ENCODE results near the gene CST5.

- no peak for TF ChIP-seq PATZ1 (CRISPR knock-in tag; IDR thresholded peaks at IDR 0.05; ENCODE audit: borderline replicate concordance)
- no peak for TF ChIP-seq GLIS3 (CRISPR knock-in tag; IDR thresholded peaks at IDR 0.05)
- no peak for TF ChIP-seq ZFP3 (CRISPR knock-in tag; IDR thresholded peaks at IDR 0.05)
- TF ChIP-seq ZNF565 (CRISPR knock-in tag; conservative IDR thresholded peaks at IDR 0.05; ENCODE audit: low read depth) = no peak
- TF ChIP-seq POU6F1 (CRISPR knock-in tag; IDR thresholded peaks at IDR 0.05; ENCODE audit: borderline replicate concordance, low read depth) = no peak
- no peak for TF ChIP-seq ARNTL (CRISPR knock-in tag; IDR thresholded peaks at IDR 0.05; ENCODE audit: borderline replicate concordance, low read depth)
- no peak for TF ChIP-seq ZFP30 (CRISPR knock-in tag; IDR thresholded peaks at IDR 0.05)
- TF ChIP-seq ISL1 (CRISPR knock-in tag; IDR thresholded peaks at IDR 0.05) = no peak
These were observed 22.8 kb downstream of the CST5 start for GRCh38 chr20:23856736-23857135.

All from SK-N-SH treated with all-trans-retinoic acid at 6 μM for 48 hours (cell line).